Esophagus muscularis mucosa (tissue), 4 donors: ENCODE measurements around the gene SEC24D.

Experiments
- CTCF ChIP-seq, 3 experiments: fragments of 200-600 bp in 2 of 3; fragments of 450-650 bp in 1 of 3; sonication (generic) in 2 of 3; IDR thresholded peaks; one replicate each; pipeline ENCODE4 v1.5.1; 2017 to 2019; ENCODE audit warnings: antibody characterized with exemption in 3 of 3, mild to moderate bottlenecking in 2 of 3, moderate library complexity in 1 of 3
- EP300 ChIP-seq: sonication (generic); formaldehyde crosslinking; IDR thresholded peaks from one replicate; pipeline ENCODE4 v1.6.1; 2017; ENCODE audit warnings: antibody characterized with exemption
- POLR2AphosphoS5 ChIP-seq, 2 donors: sonication (generic); formaldehyde crosslinking; IDR thresholded peaks; one replicate each; pipeline ENCODE4 v1.6.1; 2017; ENCODE audit warnings: antibody characterized with exemption in 2 of 2

DNA sequence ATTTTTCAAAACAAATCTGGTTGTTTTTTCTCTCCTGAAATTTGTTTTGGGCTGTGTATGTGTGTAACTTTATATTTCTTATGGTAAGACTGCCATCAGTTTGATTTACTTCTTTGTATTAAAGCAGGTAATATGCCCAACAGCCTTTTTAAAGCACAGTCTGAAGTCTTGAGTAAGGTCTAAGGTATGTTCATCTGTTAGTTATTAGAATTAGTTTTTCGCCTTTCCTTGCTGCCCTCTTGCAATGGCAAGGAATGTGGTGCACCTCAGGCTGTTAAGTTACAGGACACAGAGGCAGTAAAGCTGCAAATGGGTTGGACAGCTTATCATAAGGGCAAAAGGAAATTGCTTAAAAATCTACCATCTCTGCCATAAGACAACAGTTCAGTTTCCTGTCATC lies 79.0 kb downstream of the SEC24D start:
- no peak for TF ChIP-seq POLR2AphosphoS5 (IDR thresholded peaks at IDR 0.05)
- no peak for TF ChIP-seq CTCF (IDR thresholded peaks at IDR 0.05)
- no peak for TF ChIP-seq EP300
